Suprapubic skin (tissue), 3 donors: ENCODE measurements around the gene BCL11A.

Source experiments
- POLR2A ChIP-seq, 2 donors: fragments of 450-650 bp; IDR thresholded peaks; one replicate each; pipeline ENCODE4 v1.6.1; 2017; ENCODE audit warnings: antibody characterized with exemption in 2 of 2, mild to moderate bottlenecking in 2 of 2, moderate library complexity in 2 of 2
- TF ChIP-seq, protein P1 (sequence below), 2 donors: fragments of 200-600 bp in 1 of 2; fragments of 450-650 bp in 1 of 2; sonication (generic) in 1 of 2; IDR thresholded peaks; one replicate each; pipeline ENCODE4 v1.5.1; 2016 to 2019; ENCODE audit warnings: antibody characterized with exemption in 2 of 2, mild to moderate bottlenecking in 1 of 2, moderate library complexity in 1 of 2

- no peak for TF ChIP-seq POLR2A (IDR thresholded peaks at IDR 0.05)
- TF ChIP-seq, protein P1, sequence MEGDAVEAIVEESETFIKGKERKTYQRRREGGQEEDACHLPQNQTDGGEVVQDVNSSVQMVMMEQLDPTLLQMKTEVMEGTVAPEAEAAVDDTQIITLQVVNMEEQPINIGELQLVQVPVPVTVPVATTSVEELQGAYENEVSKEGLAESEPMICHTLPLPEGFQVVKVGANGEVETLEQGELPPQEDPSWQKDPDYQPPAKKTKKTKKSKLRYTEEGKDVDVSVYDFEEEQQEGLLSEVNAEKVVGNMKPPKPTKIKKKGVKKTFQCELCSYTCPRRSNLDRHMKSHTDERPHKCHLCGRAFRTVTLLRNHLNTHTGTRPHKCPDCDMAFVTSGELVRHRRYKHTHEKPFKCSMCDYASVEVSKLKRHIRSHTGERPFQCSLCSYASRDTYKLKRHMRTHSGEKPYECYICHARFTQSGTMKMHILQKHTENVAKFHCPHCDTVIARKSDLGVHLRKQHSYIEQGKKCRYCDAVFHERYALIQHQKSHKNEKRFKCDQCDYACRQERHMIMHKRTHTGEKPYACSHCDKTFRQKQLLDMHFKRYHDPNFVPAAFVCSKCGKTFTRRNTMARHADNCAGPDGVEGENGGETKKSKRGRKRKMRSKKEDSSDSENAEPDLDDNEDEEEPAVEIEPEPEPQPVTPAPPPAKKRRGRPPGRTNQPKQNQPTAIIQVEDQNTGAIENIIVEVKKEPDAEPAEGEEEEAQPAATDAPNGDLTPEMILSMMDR (IDR thresholded peaks at IDR 0.05), result no peak
These were observed 141.4 kb downstream of the BCL11A start for GRCh38 chr2:60412027-60412426.
